Fibroblast of lung (primary cell): Measurements from ENCODE around the gene HNRNPM. TPM values are rescaled to one million over a fixed set of nuclear protein-coding genes. Genes with fewer than 3 reads are reported as not detected.

Experiments used
- DNase-seq, 2 donors: peaks; one replicate each; pipeline versions ENCODE4 v3.0.0 to v3.0.0-alpha.2; 2010; ENCODE audit warnings: low read depth in 2 of 2
- H2AFZ ChIP-seq: 2 replicates; pipeline ENCODE4 v1.5.1; 2012; ENCODE audit warnings: low read length, control low read depth, inconsistent platforms
- H3K27ac ChIP-seq: 2 replicates; pipeline ENCODE4 v1.5.1; 2011; ENCODE audit warnings: low read length, control low read depth; ENCODE audit not compliant: insufficient read depth
- H3K27me3 ChIP-seq: 2 replicates; pipeline ENCODE4 v1.5.1; 2011; ENCODE audit warnings: mild to moderate bottlenecking, low read length; ENCODE audit not compliant: control insufficient read depth, insufficient read depth
- H3K36me3 ChIP-seq: 2 replicates; pipeline ENCODE4 v1.5.1; 2011; ENCODE audit warnings: low read length; ENCODE audit not compliant: control insufficient read depth, insufficient read depth
- H3K4me1 ChIP-seq: 2 replicates; pipeline ENCODE4 v1.5.1; 2011; ENCODE audit warnings: low read length; ENCODE audit not compliant: control insufficient read depth, insufficient read depth; ENCODE audit errors: extremely low read depth
- H3K4me2 ChIP-seq: 2 replicates; pipeline ENCODE4 v1.5.1; 2011; ENCODE audit warnings: low read length, control low read depth; ENCODE audit not compliant: insufficient read depth; ENCODE audit errors: extremely low read depth
- H3K4me3 ChIP-seq, 4 experiments: fragments of 200-600 bp in 1 of 4; sonication (generic) in 1 of 4; replicated peaks in 1 of 4; 2 replicates each; pipeline ENCODE4 v1.5.1; 2011 to 2016; ENCODE audit warnings: low read length in 4 of 4, low read depth in 3 of 4, mild to moderate bottlenecking in 3 of 4, control low read depth in 2 of 4, inconsistent platforms in 1 of 4, mixed read lengths in 1 of 4; ENCODE audit not compliant: insufficient read depth in 1 of 4; ENCODE audit errors: control extremely low read depth in 1 of 4
- H3K79me2 ChIP-seq: 2 replicates; pipeline ENCODE4 v1.5.1; 2012; ENCODE audit warnings: mild to moderate bottlenecking, low read length, inconsistent platforms; ENCODE audit not compliant: control insufficient read depth, insufficient read depth
- H3K9ac ChIP-seq: 2 replicates; pipeline ENCODE4 v1.5.1; 2011; ENCODE audit warnings: mild to moderate bottlenecking, low read length, control low read depth; ENCODE audit not compliant: insufficient read depth
- H3K9me3 ChIP-seq: 2 replicates; pipeline ENCODE4 v1.5.1; 2012; ENCODE audit warnings: low read depth, low read length; ENCODE audit not compliant: control insufficient read depth, insufficient read depth
- H4K20me1 ChIP-seq: 2 replicates; pipeline ENCODE4 v1.5.1; 2011; ENCODE audit warnings: low read length; ENCODE audit not compliant: control insufficient read depth, insufficient read depth; ENCODE audit errors: extremely low read depth
- EZH2 ChIP-seq: IDR thresholded peaks from 2 replicates; pipeline ENCODE4 v1.5.1; 2012; ENCODE audit warnings: low read length, control low read depth, mild to moderate bottlenecking; ENCODE audit errors: missing control alignments
- polyA plus RNA-seq, 2 donors: library from polyadenylated mRNA; depleted of rRNA in 1 of 2; stranded (reverse) in 1 of 2; unstranded in 1 of 2; fragments of >200 nt; gene quantifications; 2 replicates each; pipeline ENCODE4 v1.2.1, GENCODE V29; 2011 to 2012; ENCODE audit warnings: missing spikeins in 1 of 2
- total RNA-seq: library from RNA; depleted of rRNA; stranded (reverse); fragments of >200 nt; gene quantifications from 2 replicates; pipeline ENCODE4 v1.2.1, GENCODE V29; 2014
- TF ChIP-seq, protein P1 (sequence below), 2 donors: IDR thresholded peaks in 1 of 2; conservative IDR thresholded peaks in 1 of 2; 1 replicate in 1 of 2; 2 replicates in 1 of 2; pipeline ENCODE4 v1.5.1; 2011 to 2012; ENCODE audit warnings: low read length in 2 of 2, control low read depth in 1 of 2, inconsistent platforms in 1 of 2, low read depth in 1 of 2, mild to moderate bottlenecking in 1 of 2

Gene HNRNPM
- total and polyA plus RNA-seq, 2 donors (not counting 1 experiment from before 2014, with no cell fraction given) = 51.5 to 104 TPM

- DNase-seq = no peak
- Histone ChIP-seq H3K27me3 (no peaks in the 10 kb centered on the region), H4K20me1 (peaks cover 4% of the 10 kb centered on the region), H3K9me3 (no peaks in the 10 kb centered on the region), H3K4me2 (no peak overlapping the region), H3K4me3 (no peak overlapping the region), H3K36me3 (peaks cover 2% of the 10 kb centered on the region), H3K4me1 (peaks cover 21% of the 10 kb centered on the region), H3K27ac (no peak overlapping the region), H3K9ac (no peak overlapping the region), H2AFZ (no peak overlapping the region), H3K79me2 (peaks cover 97% of the 10 kb centered on the region)
- TF ChIP-seq, protein P1, sequence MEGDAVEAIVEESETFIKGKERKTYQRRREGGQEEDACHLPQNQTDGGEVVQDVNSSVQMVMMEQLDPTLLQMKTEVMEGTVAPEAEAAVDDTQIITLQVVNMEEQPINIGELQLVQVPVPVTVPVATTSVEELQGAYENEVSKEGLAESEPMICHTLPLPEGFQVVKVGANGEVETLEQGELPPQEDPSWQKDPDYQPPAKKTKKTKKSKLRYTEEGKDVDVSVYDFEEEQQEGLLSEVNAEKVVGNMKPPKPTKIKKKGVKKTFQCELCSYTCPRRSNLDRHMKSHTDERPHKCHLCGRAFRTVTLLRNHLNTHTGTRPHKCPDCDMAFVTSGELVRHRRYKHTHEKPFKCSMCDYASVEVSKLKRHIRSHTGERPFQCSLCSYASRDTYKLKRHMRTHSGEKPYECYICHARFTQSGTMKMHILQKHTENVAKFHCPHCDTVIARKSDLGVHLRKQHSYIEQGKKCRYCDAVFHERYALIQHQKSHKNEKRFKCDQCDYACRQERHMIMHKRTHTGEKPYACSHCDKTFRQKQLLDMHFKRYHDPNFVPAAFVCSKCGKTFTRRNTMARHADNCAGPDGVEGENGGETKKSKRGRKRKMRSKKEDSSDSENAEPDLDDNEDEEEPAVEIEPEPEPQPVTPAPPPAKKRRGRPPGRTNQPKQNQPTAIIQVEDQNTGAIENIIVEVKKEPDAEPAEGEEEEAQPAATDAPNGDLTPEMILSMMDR (conservative IDR thresholded peaks at IDR 0.05 in 1 of 2, IDR thresholded peaks at IDR 0.05 in 1 of 2; ENCODE audit: low read depth in 1 of 2, low read length in 2 of 2) = no peak
- no peak for TF ChIP-seq EZH2
Observed at GRCh38 chr19:8453616-8454015, 8.8 kb downstream of the HNRNPM start.

DNA sequence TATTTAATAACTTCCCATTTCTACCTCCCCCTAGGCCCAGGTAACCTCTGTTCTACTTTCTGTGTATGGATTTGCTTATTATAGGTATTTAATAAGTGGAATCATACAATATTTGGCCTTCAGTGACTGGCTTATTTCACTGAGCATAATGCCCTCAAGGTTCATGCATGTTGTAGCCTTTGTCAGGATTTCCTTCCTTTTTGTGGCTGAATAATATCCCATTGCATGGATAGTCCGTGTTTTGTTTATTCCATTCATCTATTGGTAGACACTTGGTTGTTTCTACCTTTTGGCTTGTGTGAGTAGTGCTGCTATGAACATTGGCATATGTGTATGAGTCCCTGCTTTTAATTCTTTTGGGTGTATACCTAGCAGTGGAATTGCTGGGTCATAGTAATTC is 9.4 kb downstream of the HNRNPM start:
- H3K4me2 ChIP-seq = no peak overlapping the region

GRCh38 chr19:8455018-8455417 is 10.2 kb downstream of the HNRNPM start:
- H3K9ac ChIP-seq = no peak overlapping the region
- H3K79me2 ChIP-seq = peaks cover 95% of the 10 kb centered on the region
- H3K27me3 ChIP-seq = no peaks in the 10 kb centered on the region
- no peak for DNase-seq
- peaks cover 4% of the 10 kb centered on the region for H4K20me1 ChIP-seq
- TF ChIP-seq, protein P1 (conservative IDR thresholded peaks at IDR 0.05 in 1 of 2, IDR thresholded peaks at IDR 0.05 in 1 of 2; ENCODE audit: low read depth in 1 of 2, low read length in 2 of 2) = no peak
- TF ChIP-seq EZH2 = no peak
- H3K4me2 ChIP-seq = no peak overlapping the region
- no peak overlapping the region for H3K4me3 ChIP-seq
- H3K36me3 ChIP-seq = peaks cover 2% of the 10 kb centered on the region
- H3K9me3 ChIP-seq = no peaks in the 10 kb centered on the region
- H2AFZ ChIP-seq = no peak overlapping the region
- H3K4me1 ChIP-seq = peaks cover 25% of the 10 kb centered on the region
- no peak overlapping the region for H3K27ac ChIP-seq

More for the DNA sequence above, 9.4 kb downstream of the HNRNPM start:
- peaks cover 23% of the 10 kb centered on the region for H3K4me1 ChIP-seq
- peaks cover 97% of the 10 kb centered on the region for H3K79me2 ChIP-seq
- H3K4me3 ChIP-seq = no peak overlapping the region
- peaks cover 4% of the 10 kb centered on the region for H4K20me1 ChIP-seq
- no peak for DNase-seq
- no peak overlapping the region for H2AFZ ChIP-seq
- no peak overlapping the region for H3K27ac ChIP-seq
- H3K36me3 ChIP-seq = peaks cover 2% of the 10 kb centered on the region
- no peaks in the 10 kb centered on the region for H3K9me3 ChIP-seq
- H3K27me3 ChIP-seq = no peaks in the 10 kb centered on the region
- no peak overlapping the region for H3K9ac ChIP-seq
- TF ChIP-seq, protein P1 (conservative IDR thresholded peaks at IDR 0.05 in 1 of 2, IDR thresholded peaks at IDR 0.05 in 1 of 2; ENCODE audit: low read depth in 1 of 2, low read length in 2 of 2) = no peak
- TF ChIP-seq EZH2 = no peak
